COLO668 (cell line): ENCODE results near the gene RHPN2.
A peak's percentile ranks its signal among the peaks of the same experiment; 100 is the strongest.

Source experiments
- DNase-seq: peaks from one replicate; lab custom pipeline; 2025; ENCODE audit not compliant: unreplicated experiment; lab: John Stamatoyannopoulos, UW

RHPN2 gene

DNA sequence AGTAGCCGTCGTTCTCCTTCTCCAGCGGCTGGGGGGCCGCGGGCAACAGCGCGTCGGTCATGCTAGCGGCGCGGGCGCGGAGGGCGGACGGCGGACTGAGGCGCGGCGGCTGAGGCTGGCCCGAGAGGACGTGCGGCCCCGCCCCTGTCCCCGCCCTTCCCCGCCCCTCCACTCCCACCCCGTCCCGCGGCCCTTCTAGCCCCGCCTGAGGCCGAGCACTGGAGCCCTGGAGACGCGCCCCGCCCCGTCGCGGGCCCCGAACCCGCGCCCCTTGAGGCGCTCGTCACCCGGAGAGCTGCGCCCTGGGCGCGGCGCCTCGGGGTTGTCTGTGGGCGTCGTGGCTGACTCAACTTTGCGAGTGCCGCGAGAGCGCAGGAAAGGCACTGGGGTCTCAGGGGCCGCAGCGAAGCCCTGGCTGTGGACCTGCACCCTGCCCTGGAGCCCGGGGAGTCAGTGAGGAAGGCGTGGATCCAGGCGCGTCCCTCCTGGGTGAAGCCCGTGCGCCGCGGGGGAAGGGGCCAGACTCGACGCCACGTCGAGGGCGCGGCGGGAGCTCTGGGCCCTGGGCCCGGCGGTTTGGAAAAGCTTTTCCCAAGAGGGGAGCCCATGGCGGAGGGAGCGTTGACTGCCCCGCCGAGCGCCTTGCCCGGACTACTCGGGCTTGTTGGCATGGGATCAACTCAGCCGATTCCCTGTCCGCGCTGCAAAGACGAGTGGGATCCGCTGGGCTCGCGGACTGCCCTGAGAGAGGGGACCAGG, at the start of gene RHPN2:
TSS of gene RHPN2 (minus strand) at position 97 of the 759 bp plus-strand sequence. CDS start at position 61, 36 bp downstream.
- peak; percentile 72 for DNase-seq

DNA sequence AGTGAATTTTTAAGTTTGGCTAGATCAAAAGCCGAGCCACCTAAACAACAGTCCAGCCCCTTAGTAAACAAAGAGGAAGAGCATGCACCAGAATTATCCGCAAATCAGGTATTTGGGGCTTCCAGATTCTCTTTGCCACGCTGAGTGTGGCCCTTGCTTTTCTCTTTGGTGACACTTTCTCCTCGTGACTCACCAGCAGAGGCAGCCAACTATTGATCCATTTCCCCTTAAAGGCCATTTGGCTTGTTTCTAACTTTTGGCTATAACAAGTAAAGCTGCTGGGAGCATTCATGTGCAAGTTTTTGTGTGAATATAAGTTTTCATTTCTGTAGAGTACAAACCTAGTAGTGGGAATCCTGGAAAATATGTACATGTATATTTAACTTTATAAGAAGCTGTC, 49.6 kb upstream of the RHPN2 start:
- no peak for DNase-seq

DNA sequence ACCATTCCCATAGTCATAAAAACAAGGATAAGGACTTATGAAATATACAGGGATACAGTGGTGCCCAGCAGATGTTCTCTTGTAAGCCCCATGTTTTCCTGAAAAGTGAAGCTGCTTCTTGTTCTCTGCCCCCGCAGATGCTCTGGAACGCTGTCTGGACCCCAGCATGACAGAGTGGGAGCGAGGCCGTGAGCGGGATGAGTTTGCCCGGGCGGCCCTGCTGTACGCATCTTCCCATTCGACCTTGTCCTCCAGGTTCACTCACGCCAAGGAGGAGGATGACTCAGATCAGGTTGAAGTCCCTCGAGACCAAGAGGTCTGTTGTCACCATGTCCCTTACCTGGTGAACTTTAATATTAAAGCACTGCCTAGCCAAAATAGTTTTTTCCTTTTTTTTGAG, 46.9 kb upstream of the RHPN2 start:
- DNase-seq = no peak

DNA sequence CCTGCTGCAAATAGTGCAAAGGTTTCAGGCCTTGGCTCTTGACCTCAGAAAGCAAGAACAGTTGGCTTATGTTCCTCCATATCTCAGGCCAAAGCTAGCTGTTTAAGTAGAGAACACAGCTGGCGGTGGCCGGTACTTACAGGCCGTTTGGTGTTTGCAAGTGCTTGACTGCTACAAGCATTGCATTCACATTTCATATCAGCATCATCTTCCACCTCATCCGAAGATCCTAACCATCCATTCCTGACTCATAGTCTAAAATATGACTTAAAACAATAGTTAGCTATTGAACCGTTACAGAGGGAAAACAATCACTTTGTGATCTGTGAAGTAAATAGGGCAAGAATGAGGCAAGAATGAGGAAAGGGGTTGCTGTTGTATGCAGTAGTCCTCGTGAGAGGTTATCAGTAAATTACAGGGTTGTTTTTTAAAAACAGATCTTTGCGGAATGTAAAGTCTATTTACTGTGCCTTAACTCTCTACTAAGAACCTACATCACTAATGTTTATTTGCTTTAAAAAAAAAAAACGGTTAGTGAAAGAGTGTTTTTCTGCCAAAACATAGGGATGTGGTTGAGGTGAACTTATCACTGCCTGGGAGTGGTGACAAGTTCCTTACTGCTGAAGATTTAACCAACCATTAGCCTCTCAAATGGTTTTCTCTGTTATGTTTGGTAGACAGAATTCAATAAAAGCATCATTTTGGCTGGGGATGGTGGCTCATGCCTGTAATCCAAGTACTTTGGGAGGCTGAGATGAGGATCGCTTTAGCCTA, 45.6 kb upstream of the RHPN2 start:
- no peak for DNase-seq

DNA sequence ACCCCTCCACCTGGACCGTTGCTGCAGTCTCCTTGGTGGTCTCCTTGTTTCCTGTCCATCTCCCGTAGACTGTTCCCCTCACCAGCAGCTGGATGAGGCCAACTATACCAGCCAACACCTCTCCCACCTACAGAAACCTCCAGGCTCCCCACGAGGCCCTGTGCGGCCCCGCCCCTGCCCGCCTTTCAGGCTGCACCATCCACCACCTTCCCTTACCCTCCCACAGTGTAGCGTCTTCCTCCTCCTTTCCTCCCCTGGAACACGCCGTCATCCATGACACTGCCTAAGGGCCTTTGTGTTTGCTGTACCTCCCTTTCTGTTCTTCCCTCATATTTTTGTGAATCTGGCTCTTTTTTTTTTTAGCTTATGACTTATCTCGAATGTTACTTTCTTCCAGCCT, 43.5 kb upstream of the RHPN2 start:
- DNase-seq = no peak

DNA sequence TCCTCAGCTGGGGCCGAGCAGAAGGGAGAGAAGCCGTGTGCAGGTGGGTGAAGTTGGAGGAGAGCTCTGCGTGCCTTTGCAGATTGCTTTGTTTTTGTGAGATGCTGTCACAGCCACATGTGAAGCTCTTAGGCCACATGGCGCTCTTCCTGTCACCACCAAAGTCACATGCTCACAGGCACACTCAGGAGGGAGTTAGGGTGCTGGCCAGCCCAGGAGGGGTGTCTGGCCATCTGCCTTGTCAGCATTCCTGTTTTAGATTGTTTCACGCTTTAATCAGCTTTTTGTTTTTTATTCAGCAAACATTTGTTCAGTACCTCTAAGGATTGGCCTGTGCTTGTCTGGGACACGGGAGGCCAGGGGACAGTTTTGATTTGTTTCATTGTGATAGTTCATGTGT, 38.2 kb upstream of the RHPN2 start:
- DNase-seq = no peak

DNA sequence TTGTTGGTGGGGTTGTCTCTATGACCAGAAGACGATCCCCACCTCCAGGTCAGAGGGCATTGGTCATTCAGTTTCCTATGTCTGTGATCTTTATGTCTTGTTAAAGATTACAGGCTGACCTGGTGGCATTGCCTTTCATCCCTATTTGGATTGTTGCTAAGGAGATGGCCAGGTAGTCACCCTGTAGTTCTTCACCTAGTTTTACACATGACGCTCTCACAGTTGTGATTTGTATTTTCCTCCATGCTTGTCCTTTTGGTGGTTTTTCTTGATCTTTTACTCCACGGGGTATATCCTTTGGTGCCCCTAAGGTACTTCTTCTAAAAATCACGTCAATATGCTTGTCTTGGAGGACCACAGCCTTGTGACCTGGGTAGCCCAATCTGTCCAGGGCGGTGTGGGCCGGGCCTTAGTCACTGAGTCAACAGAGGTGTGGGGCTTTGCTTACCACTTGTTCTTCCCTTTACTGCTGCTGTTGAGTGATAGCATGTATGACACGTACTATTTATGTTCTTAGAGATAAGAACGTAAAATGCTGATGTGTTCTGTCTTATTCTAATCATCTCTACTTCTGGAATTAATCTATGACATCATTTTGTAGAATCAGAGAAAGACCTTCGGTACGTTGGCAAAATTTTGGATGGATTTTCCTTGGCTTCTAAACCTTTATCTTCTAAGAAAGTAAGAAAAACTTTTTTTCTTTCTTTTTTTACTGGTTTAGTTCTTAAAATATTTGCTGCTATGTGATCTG, 36.4 kb upstream of the RHPN2 start:
- no peak for DNase-seq

DNA sequence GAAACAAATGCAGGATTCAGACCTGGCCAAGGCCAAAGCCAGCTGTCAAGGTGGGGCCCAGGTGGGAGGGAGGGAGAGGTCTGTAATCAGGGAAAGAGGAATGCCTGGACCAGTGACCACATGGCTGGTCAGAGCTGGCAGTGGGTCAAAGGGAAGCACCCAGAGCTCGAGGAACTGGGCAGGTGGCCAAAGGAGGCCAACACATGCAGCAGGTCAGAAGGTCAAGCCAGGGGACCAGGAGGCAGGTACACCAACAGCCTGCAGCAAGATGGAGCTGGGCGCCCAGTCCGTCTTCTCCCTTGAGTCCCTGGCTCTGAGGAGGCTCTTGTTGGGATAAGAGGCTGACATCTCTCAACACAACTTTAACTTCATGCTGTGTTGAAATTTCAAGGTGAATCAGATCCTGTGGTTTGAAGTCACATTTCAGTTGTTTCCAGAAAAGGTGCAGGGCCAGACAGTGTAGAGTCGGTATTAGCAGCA, 33.4 kb upstream of the RHPN2 start:
- no peak for DNase-seq

DNA sequence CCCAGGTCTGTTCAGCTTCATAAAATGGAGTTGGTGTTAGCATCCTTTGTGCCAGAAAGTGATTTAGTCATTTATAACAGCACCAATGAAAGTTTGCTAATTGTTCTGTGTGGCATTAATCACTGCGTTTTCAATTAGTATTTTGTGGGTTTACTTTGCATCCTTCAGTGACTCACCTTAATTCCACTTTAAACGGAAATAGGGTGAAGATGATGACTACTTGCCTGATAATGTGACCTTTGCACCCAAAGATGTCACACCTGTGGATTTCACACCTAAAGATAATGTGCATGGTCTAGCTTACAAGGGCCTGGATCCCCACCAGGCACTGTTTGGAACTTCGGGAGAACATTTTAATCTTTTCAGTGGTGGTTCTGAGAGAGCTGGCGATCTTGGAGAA, 31.3 kb upstream of the RHPN2 start:
- no peak for DNase-seq

DNA sequence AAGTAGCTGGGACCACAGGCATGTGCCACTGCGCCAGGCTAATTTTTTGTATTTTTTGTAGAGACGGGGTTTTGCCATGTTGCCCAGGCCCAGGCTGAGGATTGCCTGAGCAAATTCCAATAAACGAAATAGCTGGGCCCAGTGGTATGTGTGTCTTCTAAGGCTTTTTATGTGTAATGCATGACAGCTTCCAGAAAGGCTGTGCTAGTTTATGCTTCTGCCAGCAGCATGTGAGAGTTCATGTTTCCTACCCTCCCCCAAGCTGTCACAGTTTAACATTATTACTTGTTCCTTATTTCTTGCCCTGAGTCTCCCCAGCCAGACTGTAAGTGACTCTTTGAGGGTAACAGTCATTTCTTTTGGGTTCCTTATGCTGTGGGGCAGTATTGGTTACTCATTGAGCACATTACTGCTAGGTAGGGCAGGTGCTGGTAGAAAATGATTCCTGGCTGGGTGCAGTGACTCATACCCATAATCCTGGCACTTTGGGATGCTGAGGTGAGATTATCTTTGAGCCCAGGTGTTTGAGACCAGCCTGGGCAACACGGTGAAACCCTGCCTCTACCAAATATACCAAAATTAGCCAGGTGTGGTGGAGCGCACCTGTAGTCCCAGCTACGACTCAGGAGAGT, 29.9 kb upstream of the RHPN2 start:
- no peak for DNase-seq

DNA sequence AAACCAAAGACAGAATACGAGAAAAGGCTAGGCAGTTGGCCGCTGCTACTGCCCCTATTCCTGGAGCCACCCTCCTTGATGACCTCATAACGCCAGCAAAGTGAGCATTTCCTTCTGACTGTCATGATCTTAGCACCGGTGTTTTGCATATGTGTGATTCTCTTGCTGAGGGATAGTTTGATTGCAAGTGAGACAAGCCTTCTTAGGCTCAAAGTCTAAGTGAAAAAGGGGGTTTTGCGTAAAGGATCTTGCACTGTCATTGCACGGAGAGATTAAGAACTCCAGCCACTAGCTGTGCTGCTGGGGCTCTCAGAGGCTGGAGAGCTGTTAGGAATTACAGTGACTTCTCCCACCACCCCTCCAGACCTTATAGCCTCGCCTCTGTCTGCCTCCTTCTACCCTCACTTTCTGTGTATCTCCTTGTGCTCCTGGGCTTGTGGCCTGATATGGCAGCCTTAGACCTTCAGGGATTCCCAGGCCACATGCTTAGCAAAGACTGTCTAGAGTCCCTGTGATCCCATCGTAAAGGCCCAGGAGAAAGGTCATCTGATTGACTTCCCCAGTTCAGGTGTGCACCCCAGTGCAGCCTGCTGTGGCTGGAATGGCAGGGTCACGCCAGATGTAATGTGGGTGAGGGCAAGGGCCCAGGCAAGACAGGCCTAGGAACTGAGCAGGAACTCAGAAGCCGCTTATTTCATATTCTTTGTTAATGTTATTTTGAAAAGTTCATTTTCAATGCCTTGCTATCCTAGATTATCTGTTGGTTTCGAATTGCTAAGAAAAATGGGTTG, 28.9 kb upstream of the RHPN2 start:
- DNase-seq = no peak

DNA sequence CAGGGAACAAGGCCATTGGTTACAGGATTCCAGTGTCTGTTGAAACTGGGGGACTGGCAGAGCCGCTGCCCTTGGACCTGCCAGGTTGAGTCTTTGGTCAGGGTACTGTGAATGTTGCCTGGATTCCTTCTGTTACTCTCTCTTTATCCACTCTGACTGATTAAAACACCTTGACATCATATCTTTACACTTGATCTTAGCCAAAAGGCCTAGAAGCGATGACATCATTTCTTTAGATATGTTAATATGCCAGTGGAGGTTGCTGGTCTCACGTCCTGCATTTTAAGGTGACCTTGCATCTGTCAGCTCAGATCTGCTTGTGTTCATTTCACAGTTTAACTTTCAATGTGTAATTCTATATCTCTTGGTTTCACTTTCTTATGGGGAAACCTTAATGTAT, 25.5 kb upstream of the RHPN2 start:
- DNase-seq = no peak

DNA sequence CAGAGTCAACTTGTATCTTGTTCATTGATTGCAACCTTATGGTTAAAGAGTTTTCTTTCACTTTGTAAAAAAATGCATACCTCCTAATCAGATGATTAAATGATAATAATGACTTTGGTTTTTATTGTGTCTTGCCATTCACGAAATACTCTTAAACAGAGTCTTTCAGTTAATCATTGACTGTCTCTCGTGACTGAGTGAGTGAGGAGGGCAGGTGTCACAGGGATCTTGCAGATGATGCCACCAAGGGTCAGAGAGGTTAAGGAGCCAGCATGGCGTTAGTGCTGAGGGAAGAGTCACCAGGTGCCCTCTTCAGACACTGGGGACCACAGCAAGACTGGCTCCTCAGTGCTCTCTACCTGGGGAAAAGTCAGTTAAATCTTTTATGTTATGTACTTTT, 24.3 kb upstream of the RHPN2 start:
- DNase-seq = peak; percentile 4

DNA sequence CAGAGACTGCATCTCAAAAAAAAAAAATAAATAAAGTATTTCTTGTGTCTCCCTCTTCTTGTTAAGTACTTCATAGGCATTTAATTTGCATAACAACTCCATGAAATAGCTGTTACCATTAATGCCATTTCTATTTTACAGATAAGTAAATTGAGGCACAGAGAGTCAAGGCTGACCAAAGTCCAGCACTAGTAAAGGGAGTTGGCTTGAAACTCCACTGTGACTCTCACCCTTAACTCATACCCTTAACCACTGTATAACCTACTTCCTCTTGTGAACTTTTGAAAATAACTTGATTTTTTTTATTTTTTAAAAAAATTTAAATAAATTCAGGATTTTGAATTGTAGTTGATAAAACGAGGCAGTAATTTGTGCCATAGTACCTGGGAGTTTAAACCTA, 22.3 kb upstream of the RHPN2 start:
- DNase-seq = no peak

DNA sequence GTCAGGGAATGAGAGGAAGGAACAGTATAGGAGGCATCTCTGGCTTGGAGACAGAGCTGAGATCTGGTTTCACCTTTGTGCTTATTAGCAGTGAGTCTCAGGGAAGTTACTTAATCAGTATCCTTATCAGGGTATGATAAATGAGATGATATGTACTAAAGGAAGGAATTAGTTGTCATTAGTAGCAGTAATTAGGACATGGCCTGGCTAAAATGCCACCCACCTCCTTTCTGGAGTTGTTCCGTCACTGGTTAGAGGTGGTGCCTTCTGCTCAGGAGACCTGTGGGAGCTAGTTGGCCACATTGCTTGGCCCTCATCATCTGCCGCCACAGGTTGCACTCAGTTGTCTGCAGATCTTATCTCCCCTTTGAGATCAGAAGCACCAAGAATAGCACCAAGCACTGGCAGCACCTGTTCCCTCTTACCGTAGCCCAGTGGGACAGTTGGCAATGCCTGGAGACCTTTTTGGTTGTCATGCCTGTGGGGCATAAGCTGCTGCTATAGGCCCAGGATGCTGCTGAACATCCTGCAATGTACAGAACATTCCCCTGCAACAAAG, 21.0 kb upstream of the RHPN2 start:
- no peak for DNase-seq

DNA sequence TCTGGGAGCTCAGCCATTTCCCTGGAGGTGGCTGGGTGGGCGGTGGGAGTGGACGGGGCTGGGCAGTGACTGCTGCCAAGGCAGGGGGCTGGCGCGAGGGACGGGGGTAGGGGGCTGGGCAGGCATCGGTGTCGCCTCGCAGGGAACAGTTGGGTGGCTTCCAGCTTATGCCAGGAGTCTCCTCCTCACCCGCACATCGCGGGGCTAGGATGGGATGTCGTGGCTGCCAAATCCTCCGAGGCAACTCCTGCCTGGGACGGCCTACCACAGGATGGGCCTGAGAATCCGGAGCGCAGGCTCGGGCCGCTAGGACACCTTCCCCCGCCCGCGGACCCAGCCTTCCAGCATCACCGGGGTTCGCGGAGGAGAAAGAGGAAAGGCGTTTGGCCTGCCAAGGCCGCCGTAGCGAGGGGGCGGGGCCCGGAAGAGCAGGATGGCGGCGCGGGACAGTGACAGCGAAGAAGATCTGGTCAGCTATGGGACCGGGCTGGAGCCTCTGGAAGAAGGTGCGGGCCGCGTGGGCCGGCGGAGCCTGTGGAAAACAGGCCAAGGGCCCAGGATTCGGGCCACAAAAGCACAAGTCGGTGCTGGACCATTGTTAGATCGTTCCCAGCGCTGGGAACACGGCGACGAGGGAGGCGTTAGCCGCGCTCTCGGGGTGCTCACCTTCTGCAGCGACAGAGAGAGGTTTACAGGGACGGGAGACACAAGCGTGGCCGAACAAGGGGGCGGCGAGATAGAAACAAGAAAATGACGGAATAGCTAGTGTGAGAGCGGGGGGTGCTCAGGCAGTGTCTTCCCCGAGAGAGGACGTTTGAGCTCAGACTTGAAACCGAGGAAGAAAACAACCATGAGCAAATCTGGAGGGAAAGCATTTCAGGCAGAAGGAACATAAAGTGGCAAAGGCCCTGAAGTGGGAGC, 16.3 kb upstream of the RHPN2 start, which contains the start of gene GPATCH1:
TSS of gene GPATCH1 (plus strand) at position 421 of the 921 bp plus-strand sequence. CDS start at position 434, 13 bp downstream.
- peak; percentile 88 for DNase-seq

DNA sequence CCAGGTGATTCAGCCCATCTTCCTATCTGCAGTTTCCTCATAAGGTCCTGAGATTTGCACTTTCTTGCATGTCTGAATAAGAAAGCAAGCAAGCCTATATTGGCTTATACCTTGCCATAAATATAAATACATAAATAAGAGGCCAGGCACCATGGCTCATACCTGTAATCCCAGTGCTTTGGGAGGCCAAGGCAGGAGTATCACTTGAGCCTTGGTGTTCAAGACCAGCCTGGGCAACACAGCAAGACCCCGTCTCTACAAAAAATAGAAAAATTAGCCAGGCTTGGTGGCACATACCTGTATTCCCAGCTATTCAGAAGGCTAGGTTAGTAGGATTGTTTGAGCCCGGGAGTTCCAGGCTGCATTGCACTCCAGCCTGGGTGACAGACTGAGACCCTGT, 10.8 kb upstream of the RHPN2 start:
- no peak for DNase-seq

DNA sequence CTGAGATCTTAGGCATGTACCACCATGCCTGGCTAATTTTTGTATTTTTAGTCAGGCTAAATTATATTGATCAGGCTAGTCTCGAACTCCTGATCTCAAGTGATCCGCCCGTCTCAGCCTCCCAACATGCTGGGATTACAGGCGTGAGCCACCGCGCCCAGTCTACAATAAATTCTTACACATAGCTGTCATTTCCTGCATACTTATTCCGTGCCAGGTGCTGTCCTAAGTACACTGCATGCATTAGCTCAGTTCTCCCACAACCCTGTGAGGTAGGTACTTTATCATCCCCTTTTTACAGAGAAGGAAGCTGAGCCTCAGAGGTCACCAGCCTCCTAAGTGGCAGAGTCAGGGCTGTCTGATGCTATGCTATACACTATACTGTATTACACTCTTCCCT, 7.2 kb upstream of the RHPN2 start:
- DNase-seq = no peak

DNA sequence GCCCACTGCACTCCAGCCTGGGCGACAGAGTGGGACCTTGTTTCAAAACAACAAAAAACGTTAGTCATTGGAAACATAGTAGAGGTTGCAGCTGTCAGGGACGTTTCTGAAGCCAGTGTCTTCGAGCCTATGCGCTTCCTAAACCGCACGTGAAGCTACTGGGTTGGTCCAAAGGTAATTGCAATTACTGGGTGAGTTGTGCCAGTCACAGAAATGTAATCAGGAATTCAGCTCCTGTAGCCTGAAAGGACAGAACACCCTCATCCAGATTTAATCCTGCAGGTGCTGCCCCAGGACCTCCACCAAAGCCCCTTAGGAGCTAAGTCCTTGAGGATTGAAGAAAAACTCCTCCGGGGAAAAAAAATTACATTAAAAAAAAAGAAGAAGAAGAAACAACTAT, 2.4 kb upstream of the RHPN2 start:
- DNase-seq = no peak
